Endometrial microvascular endothelial cells (primary cell): ENCODE data around the gene DDX23. TPM values are rescaled to one million over a fixed set of nuclear protein-coding genes. Genes with fewer than 3 reads are reported as not detected.
"Not testable (repeated sequence)": the region's sequence is repeated elsewhere in the genome, so short reads cannot be mapped to it uniquely, and the experiment has no call there.

Experiments
- in situ Hi-C: cut with HindIII; loops from 2 replicates; pipeline ENCODE4 v1.10.0; 2017; ENCODE audit warnings: low sequenced_read_pairs, low pct_unique_long_range_greater_than_20kb; ENCODE audit errors: inconsistent ontology term
- total RNA-seq: library from RNA; depleted of rRNA; stranded (reverse); fragments of >200 nt; gene quantifications from one replicate; pipeline ENCODE4 v1.2.3, GENCODE V29; 2015; ENCODE audit errors: inconsistent ontology term

Gene DDX23
- total RNA-seq, result 86.7 TPM

- in situ Hi-C loops, result no loop called here
Measured at GRCh38 chr12:48851883-48852733, at the start of gene DDX23. DDX23 (minus strand) TSS chr12:48852163; CDS start chr12:48845782, 6,381 bp downstream.

DNA sequence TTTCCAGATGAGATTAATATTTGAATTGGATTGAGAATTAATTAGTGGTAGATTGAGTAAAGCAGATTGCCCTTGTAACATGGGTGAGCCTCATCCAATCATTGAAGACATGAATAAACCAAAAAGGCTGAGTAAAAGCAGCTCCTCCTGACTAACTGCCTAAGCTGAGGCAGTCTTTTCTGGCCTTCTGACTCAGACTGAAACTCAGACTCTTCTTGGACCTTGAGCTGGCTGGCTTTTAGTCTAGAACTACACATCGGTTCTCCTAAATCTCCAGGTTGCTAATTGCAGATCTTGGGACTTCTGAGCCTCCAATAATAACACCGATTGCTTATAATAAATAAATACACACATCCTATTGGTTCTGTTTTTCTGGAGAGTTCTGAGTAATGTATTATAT lies 49.3 kb upstream of the DDX23 start:
- in situ Hi-C loops, result no loop called here

DNA sequence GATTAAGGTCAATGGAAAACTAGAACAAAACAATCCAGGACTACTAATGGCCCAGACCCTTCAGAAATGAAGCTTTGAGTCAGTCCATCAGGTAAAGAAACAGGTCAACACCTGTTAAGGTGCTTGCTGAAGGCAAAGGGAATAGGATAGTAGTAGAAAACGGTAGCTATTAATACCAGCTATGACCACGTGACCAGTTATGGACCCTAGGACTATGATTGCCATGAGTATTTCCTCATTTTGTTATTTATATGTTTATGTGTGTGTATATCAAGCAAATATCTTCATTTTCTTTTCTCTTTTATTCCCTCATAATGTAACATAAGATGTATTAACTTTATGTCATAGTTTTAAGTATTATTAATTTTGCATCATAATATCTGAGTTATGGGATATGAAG lies 47.7 kb upstream of the DDX23 start:
- in situ Hi-C loops, result no loop called here

- in situ Hi-C loops, result no loop called here
Measured at GRCh38 chr12:48894271-48894670, 42.3 kb upstream of the DDX23 start.

GRCh38 chr12:48890657-48891418 lies 38.9 kb upstream of the DDX23 start:
- in situ Hi-C loops, result no loop called here

DNA sequence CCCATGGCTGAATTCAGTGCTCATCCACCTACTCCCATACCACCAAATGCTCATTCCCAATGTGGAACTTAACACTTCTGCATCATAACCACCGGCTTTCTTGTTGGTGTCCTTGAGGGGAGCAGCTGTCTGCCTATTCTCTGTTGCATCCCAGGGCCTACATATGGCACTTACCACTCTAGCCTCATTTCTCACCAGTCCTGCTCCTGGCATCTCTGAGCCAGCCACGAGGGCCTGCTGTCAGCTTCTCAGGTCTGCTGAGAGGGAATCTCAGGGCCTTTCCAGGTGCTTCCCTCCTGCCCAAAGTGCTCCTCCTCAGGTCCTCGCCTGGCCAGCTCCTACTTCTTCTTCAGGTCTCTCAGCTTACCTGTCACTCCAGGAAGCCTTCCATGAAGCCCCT lies 37.7 kb upstream of the DDX23 start:
- in situ Hi-C loops, result no loop called here

- in situ Hi-C loops, result no loop called here
Measured at GRCh38 chr12:48883305-48884161, 31.6 kb upstream of the DDX23 start.

DNA sequence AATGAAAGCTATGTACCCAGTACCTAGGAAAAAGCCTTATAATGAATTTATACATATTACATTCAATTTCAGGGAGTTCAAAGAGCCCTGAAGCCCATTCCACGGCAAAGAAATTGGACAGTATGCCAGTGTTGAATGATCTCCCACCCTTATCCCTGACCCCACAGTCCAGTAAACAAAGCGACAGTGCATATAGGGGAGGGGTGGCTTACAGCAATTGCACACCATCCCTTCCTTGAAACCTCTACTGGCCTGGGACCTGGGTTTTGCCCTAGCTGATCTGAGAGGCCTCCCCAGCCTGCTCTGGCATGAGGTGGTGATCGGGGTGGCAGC lies 31.0 kb upstream of the DDX23 start:
- in situ Hi-C loops, result no loop called here

GRCh38 chr12:48882315-48882687 lies 30.3 kb upstream of the DDX23 start:
- in situ Hi-C loops, result no loop called here

DNA sequence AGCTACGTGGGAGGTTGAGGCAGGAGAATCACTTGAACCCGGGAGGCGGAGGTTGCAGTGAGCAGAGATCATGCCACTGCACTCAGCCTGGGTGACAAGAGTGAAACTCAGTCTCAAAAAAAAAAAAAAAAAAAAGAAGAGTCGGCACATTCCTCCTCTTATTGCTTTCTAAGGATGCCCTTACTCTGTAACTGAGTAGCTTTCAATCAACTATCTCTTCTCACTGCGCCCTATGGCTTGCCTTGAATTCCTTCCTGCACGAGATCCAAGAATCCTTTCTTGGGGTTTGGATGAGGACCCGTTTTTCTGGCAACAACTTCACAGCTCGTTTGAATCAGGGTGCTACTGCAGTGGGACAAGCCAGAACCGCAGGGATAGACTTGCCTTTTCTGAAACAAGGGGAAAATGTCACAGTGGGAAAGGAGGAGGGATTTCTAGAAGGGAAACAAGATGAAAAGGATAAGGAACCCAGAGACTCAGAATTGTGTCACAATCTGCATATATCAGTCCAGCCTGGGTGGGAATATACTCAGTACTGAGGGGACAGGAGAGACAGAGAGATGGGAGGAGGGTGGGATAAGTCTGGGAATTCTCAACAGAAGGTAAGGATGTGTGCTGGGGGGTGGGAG lies 29.8 kb upstream of the DDX23 start:
- in situ Hi-C loops, result no loop called here

GRCh38 chr12:48880647-48881046 lies 28.7 kb upstream of the DDX23 start:
- in situ Hi-C loops, result no loop called here

- in situ Hi-C loops, result no loop called here
Measured at GRCh38 chr12:48878548-48878947, 26.6 kb upstream of the DDX23 start.

DNA sequence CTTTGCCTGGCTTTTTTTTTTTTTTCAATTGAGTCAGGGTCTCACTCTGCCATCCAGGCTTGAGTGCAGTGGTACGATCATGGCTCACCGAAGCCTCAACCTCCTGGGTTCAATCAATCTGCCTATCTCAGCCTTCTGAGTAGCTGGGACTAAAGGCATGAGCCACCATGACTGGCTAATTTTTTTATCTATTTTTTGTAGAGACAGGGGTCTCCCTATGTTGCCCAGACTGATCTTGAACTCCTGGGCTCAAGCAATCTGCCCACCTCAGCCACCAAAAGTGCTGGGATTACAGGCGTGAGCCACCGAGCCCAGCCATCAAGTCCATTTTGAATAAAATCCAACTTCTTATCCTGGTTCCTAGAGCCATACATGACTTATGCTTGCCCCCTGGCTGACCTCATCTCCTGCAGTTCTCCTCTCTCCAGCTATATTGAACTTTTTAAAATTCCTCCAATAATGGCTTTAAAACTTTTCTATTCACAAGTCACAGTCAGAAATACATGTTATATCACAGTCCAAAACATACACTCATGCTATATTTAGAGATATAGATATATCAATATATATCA lies 24.1 kb upstream of the DDX23 start:
- in situ Hi-C loops, result no loop called here

- in situ Hi-C loops, result not testable (repeated sequence)
Measured at GRCh38 chr12:48873534-48873933, 21.6 kb upstream of the DDX23 start.

- in situ Hi-C loops, result no loop called here
Measured at GRCh38 chr12:48873096-48873495, 21.1 kb upstream of the DDX23 start.

GRCh38 chr12:48869191-48869590 lies 17.2 kb upstream of the DDX23 start:
- in situ Hi-C loops, result no loop called here

DNA sequence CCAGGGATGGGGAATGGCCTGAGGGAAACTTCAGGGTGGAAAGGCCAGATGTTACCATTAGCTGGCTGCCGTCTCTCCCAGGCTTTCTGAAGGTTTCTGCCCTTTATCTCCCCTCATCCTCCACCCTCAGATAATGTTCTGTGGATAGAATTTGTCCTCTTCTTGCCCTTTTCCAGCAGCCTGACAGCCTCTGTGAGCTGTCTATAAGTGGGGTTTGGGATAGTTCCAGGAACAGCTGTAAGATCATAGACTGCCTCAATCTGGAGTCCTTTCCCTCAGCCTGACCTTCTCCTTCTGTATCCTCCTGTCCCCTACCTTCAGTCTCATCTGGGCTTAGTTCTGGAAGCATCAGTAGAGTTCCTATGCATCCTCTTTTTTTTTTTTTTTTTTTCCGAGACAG lies 16.5 kb upstream of the DDX23 start:
- in situ Hi-C loops, result no loop called here

DNA sequence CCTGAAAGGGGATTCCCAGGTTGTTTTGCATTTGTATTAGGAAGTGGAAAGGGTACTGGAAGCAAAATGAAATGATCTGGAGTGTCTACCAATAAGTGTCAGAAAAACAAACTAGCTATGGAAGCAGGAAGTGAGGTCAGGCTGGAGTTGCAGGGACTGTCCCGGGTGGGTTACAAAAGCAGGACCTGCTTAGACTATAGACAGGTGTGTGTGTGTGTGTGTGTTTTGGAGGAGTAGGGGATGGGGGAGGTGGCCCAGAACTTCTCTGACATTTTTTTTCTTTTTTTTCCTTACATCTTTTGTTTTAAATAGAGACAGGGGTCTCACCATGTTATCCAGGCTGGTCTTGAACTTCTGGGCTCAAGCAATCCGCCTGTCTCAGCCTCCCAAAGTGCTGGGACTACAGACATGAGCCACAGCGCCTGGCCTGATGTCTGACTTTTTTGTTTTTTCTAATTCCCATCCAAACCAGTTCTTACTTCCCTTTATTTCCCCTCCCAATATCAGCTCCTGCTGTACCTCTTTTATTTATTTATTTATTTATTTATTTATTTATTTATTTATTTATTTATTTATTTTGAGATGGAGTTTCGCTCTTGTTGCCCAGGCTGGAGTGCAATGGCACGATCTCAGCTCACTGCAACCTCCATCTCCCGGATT lies 14.2 kb upstream of the DDX23 start:
- in situ Hi-C loops, result no loop called here
